Suppressor macrophage (primary cell): ENCODE data around the gene ACP7.
"Not testable (repeated sequence)": the region's sequence is repeated elsewhere in the genome, so short reads cannot be mapped to it uniquely, and the experiment has no call there.

Source experiments
- DNase-seq, 4 experiments: peaks; one replicate each; pipeline ENCODE4 v3.0.0-alpha.2; 2020 to 2022

ACP7 gene

GRCh38 chr19:39110263-39110967 lies 26.2 kb downstream of the ACP7 start:
- peak; percentile 40 to 63 (median 54) for DNase-seq

GRCh38 chr19:39111593-39112199 lies 27.5 kb downstream of the ACP7 start:
- no peak for DNase-seq

GRCh38 chr19:39112338-39112890 lies 28.2 kb downstream of the ACP7 start:
- no peak for DNase-seq

- no peak for DNase-seq
Measured at GRCh38 chr19:39113199-39113598, 29.0 kb downstream of the ACP7 start.

GRCh38 chr19:39115105-39115847 lies 31.1 kb downstream of the ACP7 start:
- DNase-seq, result no peak

- DNase-seq, result not testable (repeated sequence)
Measured at GRCh38 chr19:39117023-39117422, 32.9 kb downstream of the ACP7 start.

- no peak for DNase-seq
Measured at GRCh38 chr19:39119830-39120229, 35.7 kb downstream of the ACP7 start.

GRCh38 chr19:39122934-39123731 lies 39.0 kb downstream of the ACP7 start:
- no peak for DNase-seq

- DNase-seq, result no peak
Measured at GRCh38 chr19:39124136-39124764, 40.1 kb downstream of the ACP7 start.

- no peak for DNase-seq
Measured at GRCh38 chr19:39125199-39125553, 41.0 kb downstream of the ACP7 start.

GRCh38 chr19:39125554-39126311 lies 41.6 kb downstream of the ACP7 start, which contains the start of gene PAK4:
TSS of gene PAK4 (plus strand) at chr19:39125786. CDS start at chr19:39169554, 43,768 bp downstream.
- peak; percentile 98 to 99 (median 99) for DNase-seq

GRCh38 chr19:39126312-39127187 lies 42.4 kb downstream of the ACP7 start:
- no peak for DNase-seq

GRCh38 chr19:39127812-39128515 lies 43.8 kb downstream of the ACP7 start:
- DNase-seq, result no peak

GRCh38 chr19:39128516-39129079 lies 44.4 kb downstream of the ACP7 start:
- no peak for DNase-seq

GRCh38 chr19:39129116-39129515 lies 44.9 kb downstream of the ACP7 start:
- DNase-seq, result no peak

- no peak for DNase-seq
Measured at GRCh38 chr19:39130337-39131254, 46.4 kb downstream of the ACP7 start.

GRCh38 chr19:39131255-39131755 lies 47.1 kb downstream of the ACP7 start:
- DNase-seq, result no peak
